H1 (cell line): Measurements from ENCODE around the gene LTBP4. TPM values are rescaled to one million over a fixed set of nuclear protein-coding genes. Genes with fewer than 3 reads are reported as not detected.

ENCODE experiments used
- CTCF ChIA-PET: fragments of 300-600 bp; sonication (Branson Sonifier 250); formaldehyde crosslinking; loops from one replicate; lab custom pipeline; 2021; ENCODE audit not compliant: partially characterized antibody; lab: Charles Lee
- POLR2A ChIA-PET: fragments of 300-600 bp; sonication (Branson Sonifier 250); formaldehyde crosslinking; loops from one replicate; lab custom pipeline; 2021; ENCODE audit warnings: inconsistent platforms; ENCODE audit not compliant: partially characterized antibody; lab: Charles Lee
- DNase-seq, 2 experiments: peaks; one replicate each; pipeline versions ENCODE4 v3.0.0 to v3.0.0-alpha.2; 2010 to 2022; ENCODE audit warnings: low spot score in 2 of 2, low read depth in 1 of 2, mixed read lengths in 1 of 2
- FAIRE-seq: peaks from 2 replicates; lab custom pipeline; 2011; peaks lifted over from hg19 to GRCh38; lab: Jason Lieb, UNC
- H2AFZ ChIP-seq: 2 replicates; pipeline ENCODE4 v1.8.1; 2012; ENCODE audit warnings: low read length, inconsistent platforms
- H2AK5ac ChIP-seq: 2 replicates; pipeline ENCODE4 v1.6.1; 2013; ENCODE audit warnings: low read depth, low read length
- H2BK120ac ChIP-seq: replicated peaks from 2 replicates; pipeline ENCODE3; 2013; ENCODE audit warnings: low read depth, low read length, inconsistent platforms
- H2BK12ac ChIP-seq: 2 replicates; pipeline ENCODE4 v1.6.1; 2013; ENCODE audit warnings: low read depth, low read length
- H2BK15ac ChIP-seq: 2 replicates; pipeline ENCODE4 v1.6.1; 2013; ENCODE audit warnings: low read length
- H2BK20ac ChIP-seq: 2 replicates; pipeline ENCODE4 v1.6.1; 2013; ENCODE audit warnings: low read length
- H2BK5ac ChIP-seq: 2 replicates; pipeline ENCODE4 v1.6.1; 2013; ENCODE audit warnings: low read depth, low read length
- H3K14ac ChIP-seq: 2 replicates; pipeline ENCODE4 v1.6.1; 2013; ENCODE audit warnings: inconsistent platforms; ENCODE audit not compliant: insufficient read length
- H3K18ac ChIP-seq: 2 replicates; pipeline ENCODE4 v1.6.1; 2013; ENCODE audit warnings: low read length; ENCODE audit errors: extremely low read depth
- H3K23ac ChIP-seq: 2 replicates; pipeline ENCODE4 v1.6.1; 2013; ENCODE audit warnings: inconsistent platforms; ENCODE audit not compliant: insufficient read length
- H3K23me2 ChIP-seq: 2 replicates; pipeline ENCODE4 v1.6.1; 2013; ENCODE audit warnings: low read depth, low read length
- H3K27ac ChIP-seq: 2 replicates; pipeline ENCODE4 v1.6.1; 2011; ENCODE audit warnings: low read depth, low read length, inconsistent platforms
- H3K27me3 ChIP-seq, 4 experiments: replicated peaks in 1 of 4; 1 replicate in 1 of 4; 2 replicates in 3 of 4; pipeline versions ENCODE4 v1.6.1 to v1.8.1; 2011 to 2013; ENCODE audit warnings: low read length in 3 of 4, mild to moderate bottlenecking in 3 of 4, inconsistent platforms in 2 of 4, mixed read lengths in 2 of 4, moderate library complexity in 1 of 4; ENCODE audit not compliant: control insufficient read depth in 3 of 4, insufficient read depth in 3 of 4; ENCODE audit errors: extremely low read depth in 1 of 4
- H3K36me3 ChIP-seq, 4 experiments: 2 replicates each; pipeline versions ENCODE4 v1.6.1 to v1.8.1; 2011 to 2013; ENCODE audit warnings: mild to moderate bottlenecking in 4 of 4, low read length in 3 of 4, moderate library complexity in 2 of 4, control low read depth in 1 of 4, inconsistent platforms in 1 of 4; ENCODE audit not compliant: insufficient read depth in 4 of 4, control insufficient read depth in 2 of 4
- H3K4ac ChIP-seq: replicated peaks from 2 replicates; pipeline ENCODE3; 2013; ENCODE audit warnings: low read length, low read depth, mixed read lengths, inconsistent platforms; ENCODE audit not compliant: insufficient read length
- H3K4me1 ChIP-seq, 4 experiments: replicated peaks in 1 of 4; 1 replicate in 1 of 4; 2 replicates in 3 of 4; pipeline versions ENCODE4 v1.6.1 to v1.8.1; 2011 to 2013; ENCODE audit warnings: low read length in 3 of 4, inconsistent platforms in 2 of 4, mixed read lengths in 1 of 4; ENCODE audit not compliant: insufficient read depth in 4 of 4, control insufficient read depth in 3 of 4
- H3K4me2 ChIP-seq, 2 experiments: 2 replicates each; pipeline versions ENCODE4 v1.6.1 to v1.8.1; 2011 to 2013; ENCODE audit warnings: low read depth in 2 of 2, low read length in 2 of 2, control low read depth in 1 of 2, inconsistent platforms in 1 of 2, mild to moderate bottlenecking in 1 of 2; ENCODE audit not compliant: insufficient read depth in 1 of 2
- H3K4me3 ChIP-seq, 4 experiments: fragments of 200-600, 300-600 bp in 1 of 4; sonication (generic), shearing (Covaris generic), sonication (Bioruptor Twin) in 1 of 4; 2 replicates each; pipeline versions ENCODE4 v1.5.1 to v1.8.1; 2011 to 2016; ENCODE audit warnings: low read length in 4 of 4, low read depth in 3 of 4, control low read depth in 2 of 4, inconsistent platforms in 2 of 4, mild to moderate bottlenecking in 2 of 4, mixed read lengths in 1 of 4, moderate library complexity in 1 of 4; ENCODE audit not compliant: insufficient read depth in 2 of 4; ENCODE audit errors: extremely low read depth in 1 of 4
- H3K56ac ChIP-seq: replicated peaks from 2 replicates; pipeline ENCODE3; 2013; ENCODE audit warnings: low read depth, mild to moderate bottlenecking, mixed read lengths, low read length, inconsistent platforms; ENCODE audit not compliant: insufficient read length
- H3K79me1 ChIP-seq: 2 replicates; pipeline ENCODE4 v1.6.1; 2013; ENCODE audit warnings: low read depth, low read length, control low read depth
- H3K79me2 ChIP-seq, 2 experiments: 2 replicates each; pipeline versions ENCODE4 v1.6.1 to v1.8.1; 2012 to 2013; ENCODE audit warnings: low read length in 2 of 2, mild to moderate bottlenecking in 2 of 2, inconsistent platforms in 1 of 2; ENCODE audit not compliant: insufficient read depth in 2 of 2, control insufficient read depth in 1 of 2
- H3K9ac ChIP-seq, 4 experiments: replicated peaks in 1 of 4; 1 replicate in 1 of 4; 2 replicates in 3 of 4; pipeline versions ENCODE4 v1.6.1 to v1.8.1; 2011 to 2013; ENCODE audit warnings: low read depth in 3 of 4, low read length in 3 of 4, control low read depth in 2 of 4, mild to moderate bottlenecking in 2 of 4, moderate library complexity in 2 of 4, inconsistent platforms in 1 of 4; ENCODE audit errors: extremely low read depth in 1 of 4
- H3K9me3 ChIP-seq, 2 experiments: 2 replicates each; pipeline versions ENCODE4 v1.6.1 to v1.8.1; 2012 to 2013; ENCODE audit warnings: mild to moderate bottlenecking in 2 of 2, moderate library complexity in 2 of 2, control low read depth in 1 of 2, inconsistent platforms in 1 of 2, low read depth in 1 of 2, low read length in 1 of 2, mixed read lengths in 1 of 2; ENCODE audit not compliant: insufficient read depth in 2 of 2
- H4K20me1 ChIP-seq, 2 experiments: replicated peaks in 1 of 2; 2 replicates each; pipeline versions ENCODE3 to v1.8.1; 2011 to 2013; ENCODE audit warnings: inconsistent platforms in 2 of 2, low read length in 2 of 2, mild to moderate bottlenecking in 1 of 2; ENCODE audit not compliant: insufficient read depth in 2 of 2, control insufficient read depth in 1 of 2
- H4K5ac ChIP-seq: 2 replicates; pipeline ENCODE4 v1.6.1; 2013; ENCODE audit warnings: low read length, low read depth, mixed read lengths, inconsistent platforms; ENCODE audit not compliant: insufficient read length
- H4K8ac ChIP-seq: 2 replicates; pipeline ENCODE4 v1.8.0; 2013; ENCODE audit warnings: mild to moderate bottlenecking, moderate library complexity, low read length, inconsistent platforms; ENCODE audit not compliant: insufficient read depth; ENCODE audit errors: extremely low read depth
- H4K91ac ChIP-seq: replicated peaks from 2 replicates; pipeline ENCODE3; 2013; ENCODE audit warnings: low read length, mixed read lengths, inconsistent platforms; ENCODE audit not compliant: insufficient read length
- ASH2L ChIP-seq: fragments of 200-600, 300-600 bp; sonication (generic); IDR thresholded peaks from one replicate; pipeline ENCODE4 v1.7.1; 2017; ENCODE audit warnings: low read length
- BCL11A ChIP-seq, 2 experiments: IDR thresholded peaks; one replicate each; pipeline ENCODE4 v1.6.1; 2011; ENCODE audit warnings: low read depth in 2 of 2, low read length in 2 of 2, mild to moderate bottlenecking in 2 of 2
- HDAC2 ChIP-seq, 2 experiments: fragments of 300-600 bp in 1 of 2; sonication (generic) in 1 of 2; IDR thresholded peaks; 2 replicates each; pipeline ENCODE4 v1.6.1; 2011 to 2012; ENCODE audit warnings: low read depth in 2 of 2, low read length in 2 of 2, mild to moderate bottlenecking in 2 of 2, moderate library complexity in 2 of 2, borderline replicate concordance in 1 of 2, inconsistent platforms in 1 of 2
- KDM4A ChIP-seq: IDR thresholded peaks from one replicate; pipeline ENCODE4 v1.7.1; 2012; ENCODE audit warnings: low read depth, mild to moderate bottlenecking, moderate library complexity, low read length, inconsistent platforms; ENCODE audit not compliant: severe bottlenecking
- RFX5 ChIP-seq: IDR thresholded peaks from 2 replicates; pipeline ENCODE4 v1.6.1; 2011; ENCODE audit warnings: low read depth, low read length, improper control_type of control experiment, borderline replicate concordance
- SIN3A ChIP-seq, 2 experiments: IDR thresholded peaks in 1 of 2; conservative IDR thresholded peaks in 1 of 2; 2 replicates each; pipeline ENCODE4 v1.6.1; 2011 to 2012; ENCODE audit warnings: low read length in 2 of 2, improper control_type of control experiment in 1 of 2, low read depth in 1 of 2, mild to moderate bottlenecking in 1 of 2
- SP4 ChIP-seq: IDR thresholded peaks from 2 replicates; pipeline ENCODE4 v1.6.1; 2012; ENCODE audit warnings: low read length, inconsistent platforms
- TAF1 ChIP-seq: IDR thresholded peaks from 2 replicates; pipeline ENCODE4 v1.6.1; 2011; ENCODE audit warnings: mild to moderate bottlenecking, low read depth, low read length
- TBP ChIP-seq: IDR thresholded peaks from 2 replicates; pipeline ENCODE4 v1.6.1; 2011; ENCODE audit warnings: low read depth, low read length, improper control_type of control experiment
- YY1 ChIP-seq: IDR thresholded peaks from 2 replicates; pipeline ENCODE4 v1.6.1; 2011; ENCODE audit warnings: low read depth, mild to moderate bottlenecking, low read length
- WGBS, 2 experiments: shearing (Covaris generic) in 1 of 2; methylation state at CpG; one replicate each; pipeline versions ENCODE4 v1.1.6 to v1.1.7; 2013 to 2015; ENCODE audit warnings: low lambda C conversion rate in 2 of 2, mixed read lengths in 2 of 2, inconsistent platforms in 1 of 2, low coverage in 1 of 2, missing lambda C conversion rate in 1 of 2; ENCODE audit not compliant: insufficient replicate concordance in 2 of 2, insufficient coverage in 1 of 2, insufficient read length in 1 of 2; ENCODE audit errors: extremely low coverage in 1 of 2, missing lambda C conversion rate in 1 of 2; 5-methylcytosine and 5-hydroxymethylcytosine counted together
- polyA plus RNA-seq, 7 experiments: library from polyadenylated mRNA; depleted of rRNA in 3 of 7; stranded (reverse) in 5 of 7; unstranded in 2 of 7; fragments of >200 nt in 5 of 7; fragments of 200-250 nt in 2 of 7; gene quantifications; 1 replicate in 5 of 7; 2 replicates in 1 of 7; 4 replicates in 1 of 7; pipeline versions ENCODE4 v1.2.1 to v1.2.3, GENCODE V29; 2011 to 2013; ENCODE audit warnings: missing spikeins in 2 of 7, mixed read lengths in 2 of 7
- total RNA-seq: library from RNA; stranded (reverse); fragmentation: NEBNext Ultra II Directional; extraction: Animal tissue kit (Norgen Biotek cat#: 25700); gene quantifications from 2 replicates; pipeline ENCODE4 v1.2.1, GENCODE V29; 2021

LTBP4 gene
- total and polyA plus RNA-seq, 2 of the 8 experiments (the other 6 are each of a cell fraction or from before 2014, with no cell fraction given), result 54.5 to 77.1 TPM

DNA sequence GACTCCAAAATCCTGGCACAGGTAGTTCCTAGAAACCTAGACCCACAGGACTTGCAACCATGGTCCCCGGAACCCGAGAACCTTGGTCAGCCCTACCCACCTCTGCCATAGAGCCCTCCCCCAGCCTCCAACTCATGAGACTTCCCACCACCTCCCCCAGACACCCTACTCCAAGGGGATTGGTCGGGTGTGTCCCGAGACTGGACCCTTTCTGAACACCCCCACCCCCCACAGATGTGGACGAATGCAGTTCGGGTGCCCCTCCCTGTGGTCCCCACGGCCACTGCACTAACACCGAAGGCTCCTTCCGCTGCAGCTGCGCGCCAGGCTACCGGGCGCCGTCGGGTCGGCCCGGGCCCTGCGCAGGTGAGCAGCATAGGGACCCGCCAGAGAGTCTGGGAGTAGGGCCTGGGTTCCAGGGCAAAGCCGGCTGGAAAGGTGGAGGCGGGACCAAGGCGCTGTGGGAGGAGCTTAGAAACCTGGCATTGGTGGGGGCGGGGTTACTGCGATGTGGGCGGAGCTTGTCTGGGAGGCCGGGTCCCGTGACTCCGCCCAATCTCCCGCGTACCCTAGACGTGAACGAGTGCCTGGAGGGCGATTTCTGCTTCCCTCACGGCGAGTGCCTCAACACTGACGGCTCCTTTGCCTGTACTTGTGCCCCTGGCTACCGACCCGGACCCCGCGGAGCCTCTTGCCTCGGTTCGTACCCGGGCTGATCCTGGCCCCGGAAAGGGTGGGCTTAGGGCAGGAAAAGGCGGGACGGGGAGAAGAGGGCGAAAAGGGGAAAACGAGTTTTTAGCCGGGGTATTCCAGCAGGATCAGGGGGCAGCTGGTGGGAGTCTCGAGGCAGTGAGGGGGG is 11.9 kb downstream of the LTBP4 start:
- no peak overlapping the region for H3K23ac ChIP-seq
- no peak overlapping the region for H2AK5ac ChIP-seq
- no peaks in the 10 kb centered on the region for H3K79me2 ChIP-seq
- peak overlapping the region; percentile 94 for H4K8ac ChIP-seq
- peak overlapping the region in 3 of 4 experiments; percentile 66 to 78 (median 69); a peak in 4 of 7 replicates for H3K9ac ChIP-seq
- peaks cover 2 to 40% (median 37%) of the 10 kb centered on the region in 4 experiments for H3K27me3 ChIP-seq
- peaks cover 3 to 13% (median 9%) of the 10 kb centered on the region in 4 experiments; a peak in 6 of 7 replicates for H3K4me1 ChIP-seq
- WGBS, 2 experiments, result 7% methylated on average over 43 of the region's 50 CpGs; no CpG with 5 or more reads in 1 of the 2 experiments
- peaks cover 21% of the 10 kb centered on the region for H3K23me2 ChIP-seq
- no peak overlapping the region for H2BK20ac ChIP-seq
- peak overlapping the region; percentile 71 to 94 (median 86) for H3K4me3 ChIP-seq
- CTCF ChIA-PET, result interaction anchor here (0.6 to 1.4 kb wide), 6 partner anchors 10 to 1633 kb away, joined by 3 to 11 read pairs (median 5); partner anchors contain the start of gene LTBP4
- H4K91ac ChIP-seq, result peak overlapping the region; percentile 96
- H2BK120ac ChIP-seq, result peak overlapping the region; percentile 30
- H3K56ac ChIP-seq, result peak overlapping the region; percentile 75
- peak overlapping the region; percentile 43 for H3K27ac ChIP-seq
- H3K36me3 ChIP-seq, result peaks cover 0 to 3% (median 0%) of the 10 kb centered on the region in 4 experiments; a peak in 2 of 8 replicates
- H3K4me2 ChIP-seq, result peak overlapping the region; percentile 91 to 96
- FAIRE-seq (peak; percentile 62), DNase-seq (peak in 1 of 2 experiments; percentile 99)
- peak overlapping the region; percentile 97 for H4K5ac ChIP-seq
- peaks cover 5 to 6% of the 10 kb centered on the region in 2 experiments for H4K20me1 ChIP-seq
- H2BK15ac ChIP-seq, result peak overlapping the region; percentile 88; the same call in 1 of the 2 replicates
- POLR2A ChIA-PET, result interaction anchor here (0.6 to 4.0 kb wide), 11 partner anchors 9 to 652 kb away, joined by 3 to 30 read pairs (median 4); partner anchors contain the start of gene LTBP4
- H3K79me1 ChIP-seq, result no peaks in the 10 kb centered on the region
- peak overlapping the region; percentile 54; the same call in 1 of the 2 replicates for H2AFZ ChIP-seq
- no peak overlapping the region for H3K14ac ChIP-seq
- peak overlapping the region; percentile 64 for H3K4ac ChIP-seq
- H2BK5ac ChIP-seq, result peak overlapping the region; percentile 95
- H3K9me3 ChIP-seq, result no peaks in the 10 kb centered on the region
- peak overlapping the region; percentile 98 for H3K18ac ChIP-seq
- no peak overlapping the region for H2BK12ac ChIP-seq
- TF ChIP-seq ASH2L (peak; percentile 17), SIN3A (conservative IDR thresholded peaks at IDR 0.05 in 1 of 2, IDR thresholded peaks at IDR 0.05 in 1 of 2; ENCODE audit: low read depth in 1 of 2, low read length in 2 of 2) (peak in 1 of 2 experiments; percentile 60; a peak in 2 of 4 replicates), KDM4A (peak; percentile 92), SP4 (0 out of 2 replicates have a peak, but pooled peaks have one; percentile 15), YY1 (no peak), TAF1 (peak; percentile 57; the same call in 1 of the 2 replicates), HDAC2 (IDR thresholded peaks at IDR 0.05; ENCODE audit: borderline replicate concordance in 1 of 2, low read depth in 2 of 2, low read length in 2 of 2) (no peak), BCL11A (IDR thresholded peaks at IDR 0.05; ENCODE audit: low read depth in 2 of 2, low read length in 2 of 2) (no peak), RFX5 (no peak), TBP (0 out of 2 replicates have a peak, but pooled peaks have one; percentile 33)
